Brain microvascular endothelial cell (primary cell): Measurements from ENCODE around the gene MEF2A.
"Not testable (repeated sequence)": the region's sequence is repeated elsewhere in the genome, so short reads cannot be mapped to it uniquely, and the experiment has no call there.

ENCODE experiments used
- DNase-seq: peaks from one replicate; pipeline ENCODE4 v3.0.0-alpha.2; 2020
- H3K27ac ChIP-seq: fragments of 250-450 bp; sonication (Bioruptor Pico); 2 replicates; pipeline ENCODE4 v1.5.1; 2020; ENCODE audit warnings: mild to moderate bottlenecking, moderate library complexity
- H3K27me3 ChIP-seq: fragments of 250-450 bp; sonication (Bioruptor Pico); replicated peaks from 2 replicates; pipeline ENCODE4 v1.5.1; 2020; ENCODE audit warnings: mild to moderate bottlenecking
- H3K36me3 ChIP-seq: fragments of 250-450 bp; sonication (Bioruptor Pico); replicated peaks from 2 replicates; pipeline ENCODE4 v1.5.1; 2020; ENCODE audit warnings: mild to moderate bottlenecking
- H3K4me3 ChIP-seq: 2 replicates; pipeline ENCODE4 v1.5.1; 2011; ENCODE audit warnings: low read depth, mild to moderate bottlenecking, control low read depth, low read length, moderate library complexity
- in situ Hi-C: cut with HindIII; loops from 2 replicates; pipeline ENCODE4 v1.10.0; 2017; ENCODE audit warnings: low sequenced_read_pairs, low pct_ligation_motif_present
- TF ChIP-seq, protein P1 (sequence below): IDR thresholded peaks from 2 replicates; pipeline ENCODE4 v1.5.1; 2011; ENCODE audit warnings: low read depth, mild to moderate bottlenecking, moderate library complexity, low read length, control low read depth, inconsistent platforms; ENCODE audit errors: missing control alignments

The MEF2A gene

DNA sequence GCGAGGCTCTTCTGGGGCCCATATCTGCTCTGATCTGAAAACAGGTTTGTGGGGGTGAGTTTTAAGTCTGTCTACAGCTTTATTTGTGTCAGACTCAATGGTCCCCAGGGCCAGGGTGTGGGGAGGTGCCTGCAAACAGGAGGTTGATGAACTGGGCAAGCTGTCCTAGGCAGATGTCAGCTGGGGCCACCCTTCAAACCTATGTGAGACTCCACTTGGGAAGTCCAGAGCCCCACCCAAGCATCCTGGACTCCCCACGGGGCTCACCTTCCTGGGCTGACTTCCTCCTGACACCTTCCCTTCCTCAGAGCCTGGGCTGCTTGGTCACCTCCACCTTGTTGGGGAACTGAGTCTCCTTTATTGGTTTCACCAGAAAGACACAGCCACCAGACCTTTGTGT lies 176.1 kb downstream of the MEF2A start:
- TF ChIP-seq, protein P1, sequence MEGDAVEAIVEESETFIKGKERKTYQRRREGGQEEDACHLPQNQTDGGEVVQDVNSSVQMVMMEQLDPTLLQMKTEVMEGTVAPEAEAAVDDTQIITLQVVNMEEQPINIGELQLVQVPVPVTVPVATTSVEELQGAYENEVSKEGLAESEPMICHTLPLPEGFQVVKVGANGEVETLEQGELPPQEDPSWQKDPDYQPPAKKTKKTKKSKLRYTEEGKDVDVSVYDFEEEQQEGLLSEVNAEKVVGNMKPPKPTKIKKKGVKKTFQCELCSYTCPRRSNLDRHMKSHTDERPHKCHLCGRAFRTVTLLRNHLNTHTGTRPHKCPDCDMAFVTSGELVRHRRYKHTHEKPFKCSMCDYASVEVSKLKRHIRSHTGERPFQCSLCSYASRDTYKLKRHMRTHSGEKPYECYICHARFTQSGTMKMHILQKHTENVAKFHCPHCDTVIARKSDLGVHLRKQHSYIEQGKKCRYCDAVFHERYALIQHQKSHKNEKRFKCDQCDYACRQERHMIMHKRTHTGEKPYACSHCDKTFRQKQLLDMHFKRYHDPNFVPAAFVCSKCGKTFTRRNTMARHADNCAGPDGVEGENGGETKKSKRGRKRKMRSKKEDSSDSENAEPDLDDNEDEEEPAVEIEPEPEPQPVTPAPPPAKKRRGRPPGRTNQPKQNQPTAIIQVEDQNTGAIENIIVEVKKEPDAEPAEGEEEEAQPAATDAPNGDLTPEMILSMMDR = no peak
- Histone ChIP-seq H3K36me3 (no peaks in the 10 kb centered on the region), H3K27me3 (no peaks in the 10 kb centered on the region), H3K27ac (no peak overlapping the region), H3K4me3 (no peak overlapping the region)
- in situ Hi-C loops = no loop called here
- DNase-seq = no peak

DNA sequence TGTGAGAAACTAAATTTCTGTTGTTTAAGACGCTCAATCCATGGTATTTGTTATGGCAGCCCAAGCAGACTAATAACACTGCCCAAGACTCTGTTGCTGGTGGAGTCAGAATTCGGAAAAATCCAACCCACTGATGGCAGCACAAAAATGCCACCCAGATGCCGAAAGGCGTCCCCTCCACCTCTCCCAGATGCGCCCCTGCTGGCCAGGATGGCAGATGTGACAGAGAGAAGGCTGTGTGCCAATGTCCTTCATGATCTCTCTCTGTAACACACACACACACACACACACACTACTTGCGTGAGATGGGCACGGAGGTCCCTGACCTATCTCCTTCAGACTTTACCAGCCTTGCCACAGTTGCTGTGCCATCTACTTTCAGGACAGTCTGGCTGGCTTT lies 178.4 kb downstream of the MEF2A start:
- H3K27ac ChIP-seq = no peak overlapping the region
- TF ChIP-seq, protein P1 = no peak
- DNase-seq = no peak
- H3K36me3 ChIP-seq = no peaks in the 10 kb centered on the region
- no peaks in the 10 kb centered on the region for H3K27me3 ChIP-seq
- no peak overlapping the region for H3K4me3 ChIP-seq
- in situ Hi-C loops = no loop called here

DNA sequence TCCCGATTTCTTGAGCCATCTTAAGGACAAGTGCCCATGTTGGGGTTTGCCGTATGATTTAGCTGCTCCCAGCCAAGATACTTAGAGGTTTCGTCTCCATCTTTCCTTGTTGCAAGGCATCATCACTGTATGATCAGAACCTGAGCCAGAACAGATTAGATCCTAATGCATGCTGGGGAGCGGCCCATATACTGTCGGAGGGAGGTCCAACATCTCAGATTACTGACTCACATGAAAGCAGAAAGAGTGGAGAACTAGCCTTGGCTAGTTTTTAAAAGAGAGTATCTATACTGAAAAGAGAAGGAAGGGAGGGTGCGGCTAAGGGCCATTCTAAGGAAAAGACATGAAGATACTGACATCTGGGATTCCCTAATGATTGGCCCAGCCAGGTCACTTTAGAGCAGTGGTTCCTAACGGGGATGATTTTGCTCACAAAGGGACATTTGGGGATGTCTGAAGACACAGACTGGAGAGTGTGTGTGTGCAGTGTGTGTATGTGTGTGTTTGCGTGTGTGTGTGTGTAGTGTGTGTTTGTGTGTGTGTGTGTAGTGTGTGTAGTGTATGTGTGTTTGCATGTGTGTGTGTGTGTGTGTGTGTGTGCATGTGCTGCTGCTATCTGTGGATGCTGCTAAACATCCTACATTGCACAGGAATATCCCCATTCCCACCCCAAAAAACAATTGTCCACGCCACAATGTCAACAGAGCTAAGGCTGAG lies 179.7 kb downstream of the MEF2A start:
- in situ Hi-C loops = no loop called here
- Histone ChIP-seq H3K27me3 (no peaks in the 10 kb centered on the region), H3K4me3 (no peak overlapping the region), H3K27ac (no peak overlapping the region), H3K36me3 (no peaks in the 10 kb centered on the region)
- no peak for DNase-seq
- TF ChIP-seq, protein P1 = no peak

DNA sequence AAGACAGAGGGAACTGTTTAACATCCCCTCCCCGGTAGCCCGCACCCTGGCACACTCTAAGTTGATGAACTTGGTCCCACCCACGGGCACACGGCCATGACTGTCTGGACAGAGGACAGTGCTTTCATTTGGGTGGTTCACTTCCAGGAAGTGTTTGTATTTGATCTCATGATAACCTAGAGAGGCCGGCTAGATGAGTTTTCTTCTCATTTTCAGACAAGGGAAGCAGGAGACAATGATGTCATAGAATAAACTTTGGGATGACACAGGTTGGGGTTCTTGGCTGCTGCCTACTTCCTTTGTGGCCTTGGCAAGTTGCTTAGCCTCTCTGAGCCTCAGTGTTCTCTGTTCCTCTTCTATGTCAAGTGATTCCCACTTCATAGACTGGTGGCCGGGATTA lies 183.6 kb downstream of the MEF2A start:
- Histone ChIP-seq H3K27ac (no peak overlapping the region), H3K4me3 (no peak overlapping the region), H3K27me3 (no peaks in the 10 kb centered on the region), H3K36me3 (no peaks in the 10 kb centered on the region)
- DNase-seq = no peak
- in situ Hi-C loops = no loop called here
- TF ChIP-seq, protein P1 = no peak

DNA sequence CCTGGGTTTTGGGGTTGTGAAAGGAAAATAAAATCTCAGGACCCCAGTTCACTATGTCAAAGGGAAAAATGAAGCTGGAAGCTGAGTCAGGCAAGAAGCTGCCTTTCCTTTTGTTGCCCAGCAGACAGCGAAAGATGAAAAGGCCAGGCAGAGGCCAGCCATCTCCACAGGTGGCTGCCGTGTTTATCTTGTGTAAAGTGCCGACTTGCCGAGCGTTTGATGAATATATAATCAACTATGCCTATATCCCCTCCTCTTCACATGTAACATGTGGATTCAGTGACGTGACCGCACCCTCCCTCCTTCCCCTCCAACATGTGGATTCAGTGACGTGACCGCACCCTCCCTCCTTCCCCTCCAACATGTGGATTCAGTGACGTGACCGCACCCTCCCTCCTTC lies 184.5 kb downstream of the MEF2A start:
- H3K27ac ChIP-seq, in situ Hi-C loops, H3K36me3 ChIP-seq, H3K4me3 ChIP-seq, DNase-seq, H3K27me3 ChIP-seq: not testable (repeated sequence)

DNA sequence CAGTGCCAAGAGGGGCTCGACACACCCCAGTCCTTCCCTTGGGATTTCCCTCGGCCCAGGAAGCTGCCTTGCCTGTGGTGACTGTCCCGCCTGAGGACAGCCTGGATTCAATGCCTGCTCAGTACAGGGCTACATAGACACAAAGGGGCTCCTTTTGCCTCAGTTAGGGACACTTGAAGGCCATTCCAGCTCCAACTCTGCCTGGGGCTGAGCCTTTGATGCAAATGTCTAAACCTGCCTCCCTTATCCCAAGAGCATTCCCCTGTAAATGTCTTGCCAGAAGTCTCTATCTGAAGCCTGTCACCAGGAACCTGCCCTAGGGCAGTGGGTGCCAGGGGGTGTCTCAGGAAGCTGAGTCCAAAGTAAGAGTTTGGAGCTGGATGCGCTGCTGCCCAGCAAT lies 186.8 kb downstream of the MEF2A start:
- TF ChIP-seq, protein P1 = no peak
- in situ Hi-C loops = no loop called here
- Histone ChIP-seq H3K36me3 (no peaks in the 10 kb centered on the region), H3K27ac (no peak overlapping the region), H3K27me3 (no peaks in the 10 kb centered on the region), H3K4me3 (no peak overlapping the region)
- no peak for DNase-seq
